ENCODE results near the gene DDA1.

DDA1 gene

DNA sequence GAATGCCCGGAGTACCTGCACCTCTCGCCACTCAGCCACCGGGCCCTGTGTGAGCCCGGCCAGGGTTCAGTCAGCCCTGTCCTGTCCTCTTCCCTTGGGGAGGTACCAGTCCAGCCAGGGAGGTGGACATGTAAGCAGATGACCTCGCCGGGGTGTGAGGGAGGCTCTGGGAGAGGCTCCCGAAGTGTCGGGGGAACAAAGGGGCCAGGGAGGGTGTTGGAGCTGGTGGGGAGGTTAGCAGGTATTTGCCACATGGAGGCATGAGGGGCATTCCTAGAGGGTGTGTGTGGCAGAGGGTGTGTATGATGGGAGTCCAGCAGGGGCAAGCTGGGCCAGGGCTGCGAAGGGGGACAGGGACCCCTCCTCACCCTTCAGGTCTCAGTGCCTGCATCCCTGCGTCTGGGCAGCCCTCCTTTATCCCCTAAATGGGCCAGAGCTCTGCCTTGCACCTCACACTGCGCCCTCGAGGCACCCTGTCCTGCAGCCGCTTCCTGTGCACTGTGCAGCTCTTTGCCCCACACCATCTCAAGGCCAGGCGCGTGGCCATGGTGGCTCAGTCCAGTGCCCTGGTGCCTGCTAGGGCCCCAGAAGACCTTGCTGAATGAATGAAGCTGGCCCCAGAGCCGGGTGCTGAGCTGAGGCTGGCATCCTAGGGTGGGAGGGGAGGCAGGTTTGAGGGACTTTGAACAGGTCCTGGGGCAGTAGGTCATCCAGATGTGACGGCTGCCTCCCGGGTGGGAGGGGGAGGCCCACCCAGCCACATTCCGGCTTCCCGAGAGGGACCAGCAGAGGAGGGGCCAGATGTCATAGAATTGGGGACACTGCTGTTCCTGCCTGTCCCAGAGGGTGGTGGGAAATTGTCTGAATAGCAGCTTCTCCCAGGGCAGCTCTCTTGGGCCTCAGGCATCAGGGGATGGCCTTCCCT is 3.1 kb downstream of the DDA1 start:
- DNase-seq: no peak

GRCh38 chr19:17314007-17314593 is 4.7 kb downstream of the DDA1 start:
- no peak for DNase-seq

DNA sequence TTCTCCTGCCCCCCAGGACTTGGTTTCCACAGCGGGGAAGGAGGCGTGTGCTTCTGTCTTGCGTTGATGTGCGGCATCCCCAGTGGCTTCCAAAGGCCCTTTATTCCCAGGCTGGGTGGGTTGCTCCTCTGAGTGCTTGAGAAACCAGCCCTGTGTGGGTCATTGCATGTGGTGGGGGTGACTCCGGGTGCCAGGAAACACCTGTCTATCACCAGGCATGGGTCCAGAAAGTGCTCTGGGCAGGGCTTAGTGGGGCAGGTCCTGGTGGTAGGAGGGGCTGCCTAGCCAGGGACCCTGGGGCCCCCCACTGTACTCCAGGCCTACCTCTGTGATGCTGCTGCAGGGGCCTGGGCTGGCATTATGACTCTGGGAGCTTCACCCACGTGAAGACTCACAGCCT is 9.6 kb downstream of the DDA1 start:
- DNase-seq: no peak

- no peak for DNase-seq
Measured at GRCh38 chr19:17319473-17320238, 10.3 kb downstream of the DDA1 start.

DNA sequence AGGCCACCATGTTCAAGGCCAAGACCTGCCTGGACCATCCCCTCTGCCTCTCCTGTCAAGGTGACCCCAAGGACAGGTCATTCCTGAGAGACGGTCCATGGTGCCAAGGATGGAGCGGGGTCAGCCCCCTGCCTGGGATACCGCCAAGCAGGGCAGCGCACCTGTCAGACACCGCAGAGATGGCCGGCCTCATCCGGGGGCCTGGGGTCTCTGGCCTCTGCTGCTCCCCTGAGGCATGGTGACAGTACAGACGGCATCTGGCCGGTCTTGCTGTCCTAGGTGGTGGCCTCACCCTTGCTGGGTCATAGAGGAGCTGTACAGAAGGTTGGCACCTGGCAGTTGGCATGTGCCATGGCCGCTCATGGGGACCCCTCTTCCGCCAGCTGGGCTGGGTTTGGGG is 11.1 kb downstream of the DDA1 start:
- DNase-seq: no peak

GRCh38 chr19:17321655-17322489 is 12.5 kb downstream of the DDA1 start:
- DNase-seq: no peak

GRCh38 chr19:17322854-17323253 is 13.5 kb downstream of the DDA1 start:
- DNase-seq: no peak

DNA sequence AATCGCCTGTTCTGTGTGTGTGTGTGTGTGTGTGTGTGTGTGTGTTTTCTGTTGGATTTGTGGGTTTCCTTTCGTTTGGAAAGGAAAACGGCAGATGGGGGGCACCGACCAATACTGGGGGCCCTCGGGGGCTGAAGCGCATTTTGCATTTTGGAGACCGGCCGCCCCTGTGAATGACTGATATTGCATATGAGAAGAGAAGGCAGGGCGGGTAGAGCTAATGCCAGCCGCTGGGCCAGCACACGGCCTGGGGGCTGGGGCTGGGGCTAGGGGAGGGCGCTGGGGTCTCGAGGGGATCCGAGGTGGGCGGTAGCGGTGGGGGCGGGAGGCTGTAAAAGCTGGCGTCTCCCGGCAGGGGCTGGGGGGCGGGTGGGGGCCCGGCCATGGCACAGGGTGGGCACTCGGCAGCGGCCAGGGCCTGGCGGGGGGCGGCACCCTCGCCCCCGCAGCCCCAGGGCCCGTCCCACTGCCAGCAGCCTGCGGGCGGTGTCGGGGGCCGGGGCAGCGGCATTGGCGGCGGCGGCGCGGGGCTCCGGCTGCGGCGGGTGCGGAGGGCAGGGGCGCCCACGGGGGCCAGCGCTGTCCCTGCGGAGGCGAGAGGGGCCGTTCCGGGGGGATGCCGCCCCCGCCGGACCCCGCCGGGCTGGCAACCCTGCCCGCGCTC is 14.1 kb downstream of the DDA1 start:
- DNase-seq: no peak

DNA sequence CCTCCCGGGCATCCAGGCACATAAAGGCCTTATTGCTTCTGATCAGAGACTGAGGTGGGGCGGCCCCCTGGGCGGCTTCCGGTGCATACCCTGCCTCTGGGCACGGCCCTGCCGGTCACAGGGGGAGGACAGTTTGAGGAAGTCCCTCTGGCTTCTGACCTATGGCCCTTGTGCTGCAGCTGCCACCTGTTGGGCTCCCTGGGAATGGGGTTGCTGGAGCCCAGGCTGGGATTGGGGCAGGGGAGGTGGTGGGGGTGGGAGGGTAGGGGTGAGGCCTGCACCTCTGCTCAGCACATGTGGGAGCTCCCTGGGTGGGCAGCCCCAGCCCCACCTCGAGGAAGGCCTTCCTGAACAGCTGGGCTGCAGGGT is 14.6 kb downstream of the DDA1 start:
- DNase-seq: no peak

- no peak for DNase-seq
Measured at GRCh38 chr19:17324357-17325114, 15.2 kb downstream of the DDA1 start.

DNA sequence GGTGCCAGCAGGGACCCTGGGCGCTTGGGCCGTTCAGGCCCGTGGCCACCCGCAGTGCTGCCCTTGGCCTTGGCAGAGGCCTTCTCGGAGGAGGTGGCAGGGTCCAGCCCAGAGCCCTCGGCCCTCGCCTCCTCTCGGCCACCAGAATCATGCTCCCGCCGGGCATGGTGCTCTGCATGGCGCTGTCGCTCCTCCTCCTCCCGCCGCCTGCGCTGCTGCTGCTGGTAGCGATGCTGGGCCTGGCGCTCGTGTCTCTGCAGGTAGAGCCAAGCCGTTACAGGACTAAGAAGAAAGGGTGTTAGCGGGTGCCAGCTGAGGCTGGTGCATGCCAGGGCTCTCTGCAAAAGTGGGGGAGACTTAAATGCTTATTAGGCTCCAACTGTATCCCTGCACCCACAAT is 15.8 kb downstream of the DDA1 start:
- no peak for DNase-seq

- no peak for DNase-seq
Measured at GRCh38 chr19:17325881-17326594, 16.7 kb downstream of the DDA1 start.

DNA sequence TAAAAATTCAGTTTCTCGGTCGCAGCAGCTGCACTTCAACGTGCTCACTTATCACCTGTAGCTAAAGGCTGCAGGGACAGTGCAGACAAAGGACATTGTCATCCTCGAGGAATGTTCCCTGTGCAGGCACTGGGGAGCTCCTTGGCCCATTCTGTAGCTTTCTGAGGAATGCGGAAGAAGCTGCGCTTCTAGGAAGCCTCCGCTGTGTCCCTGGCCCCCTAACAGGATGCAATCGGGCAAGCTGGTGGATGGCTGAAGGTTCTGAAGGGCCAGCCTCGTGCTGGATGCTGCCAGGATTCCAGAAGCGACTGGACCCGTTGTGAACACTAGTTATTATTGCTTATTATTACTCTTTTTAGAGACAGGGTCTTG is 17.2 kb downstream of the DDA1 start:
- DNase-seq: no peak

DNA sequence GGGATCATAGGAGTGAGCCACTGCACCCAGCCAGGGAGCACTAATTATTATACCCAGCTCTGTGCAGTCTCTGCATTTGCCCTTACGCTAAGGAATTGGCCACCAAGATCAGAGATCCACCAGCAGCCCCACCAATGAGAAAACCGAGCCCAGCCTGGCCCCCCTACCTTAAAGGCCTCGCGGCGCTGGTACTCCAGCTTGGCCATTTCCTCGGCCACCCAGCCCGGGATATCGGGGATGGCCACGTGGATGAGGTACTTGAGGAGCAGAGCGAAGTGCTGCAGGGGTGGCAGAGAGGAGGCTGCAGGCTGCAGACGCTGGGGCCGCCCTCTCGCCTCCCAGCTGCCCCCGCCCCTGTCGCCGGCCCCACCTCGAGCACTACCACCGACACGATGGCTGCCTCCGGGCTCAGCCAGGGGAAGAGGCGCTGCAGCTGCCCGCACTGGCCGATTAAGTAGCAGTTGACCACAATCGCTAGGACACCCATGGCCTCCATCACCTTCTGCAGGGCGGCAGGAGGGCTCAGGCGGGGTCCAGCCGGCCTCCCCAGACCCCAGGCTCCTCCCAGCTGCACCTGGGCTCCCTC is 17.8 kb downstream of the DDA1 start:
- DNase-seq: no peak

GRCh38 chr19:17327654-17328516 is 18.5 kb downstream of the DDA1 start:
- no peak for DNase-seq

- DNase-seq: no peak
Measured at GRCh38 chr19:17328517-17329365, 19.4 kb downstream of the DDA1 start.

GRCh38 chr19:17329366-17330261 is 20.3 kb downstream of the DDA1 start:
- no peak for DNase-seq

All from fibroblast of skin of back (primary cell).